Choroid plexus epithelial cell (primary cell): ENCODE measurements around the gene BPGM.

Experiments
- DNase-seq: peaks from one replicate; pipeline ENCODE4 v3.0.0-alpha.2; 2010; ENCODE audit warnings: low read depth
- H3K4me3 ChIP-seq: 2 replicates; pipeline ENCODE4 v1.5.1; 2011; ENCODE audit warnings: low read depth, mild to moderate bottlenecking, control low read depth, low read length, moderate library complexity
- CTCF ChIP-seq: conservative IDR thresholded peaks from 2 replicates; pipeline ENCODE4 v1.5.1; 2011; ENCODE audit warnings: low read depth, mild to moderate bottlenecking, control low read depth, inconsistent platforms, low read length, moderate library complexity

BPGM gene

GRCh38 chr7:134694767-134695166 is 48.1 kb downstream of the BPGM start:
- DNase-seq: no peak
- H3K4me3 ChIP-seq: no peak overlapping the region

GRCh38 chr7:134695321-134695860 is 48.7 kb downstream of the BPGM start:
- H3K4me3 ChIP-seq: no peak overlapping the region
- DNase-seq: peak; percentile 86
- no peak for TF ChIP-seq CTCF

More at GRCh38 chr7:134694767-134695166, 48.1 kb downstream of the BPGM start:
- no peak for TF ChIP-seq CTCF

GRCh38 chr7:134696261-134696660 is 49.6 kb downstream of the BPGM start:
- DNase-seq: no peak
- no peak for TF ChIP-seq CTCF
- H3K4me3 ChIP-seq: no peak overlapping the region

- no peak overlapping the region for H3K4me3 ChIP-seq
- no peak for TF ChIP-seq CTCF
- no peak for DNase-seq
Measured at GRCh38 chr7:134697205-134697886, 50.7 kb downstream of the BPGM start.

- H3K4me3 ChIP-seq: no peak overlapping the region
- no peak for TF ChIP-seq CTCF
- DNase-seq: no peak
Measured at GRCh38 chr7:134698481-134698880, 51.8 kb downstream of the BPGM start.

- H3K4me3 ChIP-seq: no peak overlapping the region
- no peak for DNase-seq
- no peak for TF ChIP-seq CTCF
Measured at GRCh38 chr7:134699021-134699818, 52.6 kb downstream of the BPGM start.
